GM15510 (cell line): ENCODE data around the gene RPL28.

Experiments used
- POLR2A ChIP-seq: IDR thresholded peaks from 3 replicates; pipeline ENCODE4 v1.6.1; 2011; ENCODE audit warnings: borderline replicate concordance; ENCODE audit not compliant: insufficient read length; ENCODE audit errors: extremely low read depth

The RPL28 gene

DNA sequence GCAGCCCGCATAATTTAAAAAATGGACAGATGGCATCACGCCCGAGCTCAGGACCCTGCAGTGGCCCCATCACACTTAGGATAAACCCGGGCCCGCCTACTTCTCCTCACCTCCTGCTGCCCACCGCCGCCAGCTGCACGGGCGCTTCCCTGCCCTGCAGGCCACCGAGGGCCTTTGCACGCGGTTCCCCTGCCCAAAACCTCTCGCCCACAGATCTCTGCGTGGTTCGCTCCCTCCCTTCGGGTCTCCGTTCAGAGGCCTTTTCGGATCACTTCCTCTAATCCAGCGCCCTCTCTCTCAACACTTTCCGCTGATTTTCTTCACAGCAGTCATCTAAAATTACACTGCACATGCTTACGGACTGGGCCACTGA is 55.6 kb downstream of the RPL28 start:
- TF ChIP-seq POLR2A, result no peak

GRCh38 chr19:55441692-55442321 is 56.1 kb downstream of the RPL28 start:
- no peak for TF ChIP-seq POLR2A

GRCh38 chr19:55442372-55442961 is 56.7 kb downstream of the RPL28 start:
- TF ChIP-seq POLR2A, result no peak

GRCh38 chr19:55443045-55443823 is 57.5 kb downstream of the RPL28 start, which contains the start of gene SHISA7:
Gene SHISA7, minus strand, starts transcription at chr19:55443300. Its CDS starts 437 bp downstream, at chr19:55442863.
- no peak for TF ChIP-seq POLR2A

DNA sequence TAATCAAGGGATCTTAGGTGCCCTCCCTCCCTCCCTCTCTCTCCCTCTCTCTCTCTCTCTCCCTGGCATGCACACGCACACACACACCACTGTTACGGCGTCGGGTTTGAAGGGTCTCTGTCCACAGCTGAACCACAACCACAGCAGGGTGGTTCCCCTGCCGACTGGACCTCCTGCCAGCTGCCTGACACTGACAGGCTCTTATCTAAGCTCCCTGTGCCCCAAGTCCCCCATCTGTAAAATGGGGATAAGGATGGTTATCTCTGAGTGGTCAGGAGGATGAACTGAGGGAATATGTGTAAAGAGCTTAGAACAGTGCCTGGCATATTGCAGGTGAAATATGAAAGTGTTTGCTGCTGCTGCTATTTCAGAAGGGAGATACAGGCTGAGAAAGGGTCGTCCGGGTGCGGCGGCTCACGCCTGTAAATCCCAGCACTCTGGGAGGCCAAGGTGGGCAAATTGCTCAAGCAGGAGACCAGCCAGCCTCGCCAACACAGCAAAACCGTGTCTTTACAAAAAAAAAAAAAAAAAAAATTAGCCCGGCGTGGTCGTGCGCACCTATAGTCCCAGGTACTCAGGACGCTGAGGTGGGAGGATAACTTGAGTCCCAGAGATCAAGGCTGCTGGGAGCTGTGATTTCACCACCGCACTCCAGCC is 58.2 kb downstream of the RPL28 start:
- TF ChIP-seq POLR2A, result no peak

DNA sequence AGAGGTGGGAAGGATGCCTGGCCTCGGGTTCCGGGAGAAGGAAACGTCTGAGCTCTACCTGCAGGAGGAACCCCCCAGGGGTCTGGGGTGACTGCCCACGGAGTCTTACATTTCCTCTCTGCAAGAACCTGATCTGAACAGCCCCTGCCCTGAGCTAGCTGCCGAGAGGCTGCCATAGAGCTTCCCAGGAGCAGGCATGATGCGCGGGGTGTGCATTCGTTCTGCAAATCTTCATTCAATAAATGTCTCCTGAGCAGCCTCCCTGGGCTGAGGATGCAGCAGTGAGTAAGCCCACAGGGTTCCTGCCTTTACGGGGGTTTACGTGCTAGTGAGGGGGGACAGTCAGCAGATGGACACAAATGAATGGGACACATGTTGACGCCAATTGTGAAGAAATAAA is 58.9 kb downstream of the RPL28 start:
- TF ChIP-seq POLR2A, result no peak

DNA sequence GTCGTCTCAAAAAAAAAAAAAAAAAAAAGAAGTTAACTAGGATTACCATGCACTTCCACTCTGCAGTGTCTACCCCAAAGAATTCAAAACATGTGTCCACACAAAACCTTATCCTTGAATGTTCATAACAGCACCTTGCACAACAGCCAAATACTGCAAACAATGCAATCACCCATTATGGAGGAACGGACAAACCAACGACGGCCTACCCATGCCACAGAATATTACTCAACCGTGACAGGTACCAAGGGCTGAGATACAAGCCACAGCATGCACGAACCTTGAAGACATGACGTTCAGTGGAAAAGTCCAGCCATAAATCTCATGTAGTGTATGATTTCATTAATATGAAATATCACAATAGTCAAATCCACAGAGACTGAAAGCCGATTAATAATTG is 60.3 kb downstream of the RPL28 start:
- no peak for TF ChIP-seq POLR2A

GRCh38 chr19:55447421-55448174 is 61.9 kb downstream of the RPL28 start:
- no peak for TF ChIP-seq POLR2A

DNA sequence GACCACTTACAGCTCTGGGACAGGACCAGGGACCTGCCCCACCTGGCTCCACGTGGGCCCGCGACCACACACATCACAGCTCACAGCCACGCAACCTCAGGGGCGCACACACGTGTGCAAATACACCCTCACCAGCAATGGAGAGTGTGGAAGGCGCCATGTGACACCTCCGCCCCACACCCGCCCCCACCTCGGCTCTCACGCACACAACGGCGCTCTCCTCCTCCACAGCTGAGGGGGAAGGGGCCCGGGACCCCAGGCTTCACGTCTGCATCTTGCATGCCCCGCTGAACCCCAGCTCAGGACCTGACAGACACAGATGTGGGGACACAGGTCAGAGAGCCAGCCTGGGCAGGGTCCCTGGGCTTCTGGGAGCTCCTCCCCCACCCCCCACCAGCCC is 63.7 kb downstream of the RPL28 start:
- TF ChIP-seq POLR2A, result no peak

- TF ChIP-seq POLR2A, result no peak
These were observed 65.6 kb downstream of the RPL28 start for GRCh38 chr19:55451163-55451964.

GRCh38 chr19:55451965-55452748 is 66.4 kb downstream of the RPL28 start:
- TF ChIP-seq POLR2A, result no peak
